GM21423 (cell line): Measurements from ENCODE around the gene ICE1.
"Not testable (repeated sequence)": the region's sequence is repeated elsewhere in the genome, so short reads cannot be mapped to it uniquely, and the experiment has no call there.

Experiments
- ATAC-seq: cut with Tn5 transposase; IDR thresholded peaks from one replicate; pipeline ENCODE4 v1.9.1; 2021; ENCODE audit warnings: mild to moderate bottlenecking, moderate library complexity; ENCODE audit not compliant: unreplicated experiment

The ICE1 gene

DNA sequence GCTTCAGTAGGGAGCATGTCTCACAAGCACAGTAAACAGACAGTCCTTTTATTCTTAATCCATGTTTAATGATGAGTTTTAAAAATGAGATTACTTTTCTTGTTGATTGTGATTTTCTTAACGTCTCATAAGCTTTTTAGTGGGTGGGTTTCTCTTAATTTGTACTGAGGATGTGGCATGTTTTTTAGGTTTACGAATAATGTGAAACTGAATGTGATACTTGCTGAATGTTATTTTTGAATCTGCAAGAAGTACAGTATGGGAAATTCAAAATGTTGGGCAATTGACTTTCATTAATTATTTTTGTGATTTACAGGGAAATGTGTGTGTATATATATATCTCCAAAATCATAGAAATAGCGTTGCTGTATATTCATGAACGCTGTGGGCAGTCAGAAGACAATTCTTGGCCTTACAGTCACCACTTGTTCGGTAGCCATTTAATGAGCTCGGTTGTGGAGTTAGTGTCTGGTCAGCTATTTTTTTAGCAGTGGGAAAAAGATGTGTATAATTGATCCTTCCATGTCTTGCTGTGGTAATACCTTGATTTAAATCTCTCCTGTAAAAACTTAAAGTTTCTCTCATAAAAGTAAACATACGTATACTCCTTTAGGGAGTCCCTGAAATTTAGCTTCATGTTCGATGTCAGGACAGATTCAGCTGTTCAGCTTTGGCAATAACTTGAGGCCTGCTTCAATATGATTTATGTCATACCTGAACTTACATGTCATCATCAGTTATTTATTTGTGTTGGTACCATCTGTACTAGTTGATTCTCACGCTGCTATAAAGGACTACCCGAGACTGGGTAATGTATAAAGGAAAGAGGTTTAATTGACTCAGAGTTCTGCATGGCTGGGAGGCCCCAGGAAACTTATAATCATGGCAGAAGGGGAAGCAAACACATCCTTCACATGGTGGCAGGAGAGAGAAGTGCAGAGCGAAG lies 15.0 kb downstream of the ICE1 start:
- ATAC-seq = peak; percentile 42

- no peak for ATAC-seq
These were observed 29.4 kb downstream of the ICE1 start for GRCh38 chr5:5451863-5452262.

DNA sequence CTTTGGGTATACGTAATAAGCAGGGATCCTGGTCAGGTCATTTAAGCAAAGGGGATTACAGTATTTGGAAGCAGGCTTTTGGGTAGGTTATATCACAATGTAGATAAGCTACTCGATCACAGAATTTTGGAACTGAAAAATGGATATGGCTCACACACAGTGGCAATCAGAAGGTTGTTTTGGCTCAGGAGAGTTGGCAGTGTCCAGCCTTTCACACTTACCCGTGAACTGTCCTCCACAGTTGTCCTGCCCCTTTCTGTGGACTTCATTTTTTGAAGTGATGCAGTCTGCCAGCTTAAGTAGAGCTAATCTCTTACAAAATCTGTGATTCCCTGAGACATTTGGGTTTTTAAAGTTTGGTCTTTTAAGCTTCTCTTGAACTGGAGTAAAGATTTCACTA lies 30.7 kb downstream of the ICE1 start:
- no peak for ATAC-seq

GRCh38 chr5:5454391-5454790 lies 31.9 kb downstream of the ICE1 start:
- ATAC-seq = no peak

DNA sequence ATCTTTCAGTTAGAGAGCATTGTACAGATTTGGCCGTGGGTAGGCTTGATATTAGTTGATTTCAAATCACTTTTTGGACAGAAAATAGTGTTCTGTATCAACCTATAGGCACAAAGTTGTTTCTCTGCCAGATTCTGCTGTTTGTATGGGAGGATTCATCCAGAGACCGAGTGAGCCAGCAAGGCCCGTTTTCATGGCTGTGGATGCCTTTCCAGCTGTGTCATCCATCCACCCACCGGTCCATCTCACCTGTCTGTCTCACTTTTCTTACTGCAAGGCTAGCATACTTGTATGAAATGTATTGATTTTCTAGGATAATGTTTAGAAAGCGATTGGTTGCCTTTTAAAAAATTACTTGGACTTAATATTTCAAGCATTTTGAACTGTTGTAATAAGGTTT lies 34.4 kb downstream of the ICE1 start:
- ATAC-seq = no peak

DNA sequence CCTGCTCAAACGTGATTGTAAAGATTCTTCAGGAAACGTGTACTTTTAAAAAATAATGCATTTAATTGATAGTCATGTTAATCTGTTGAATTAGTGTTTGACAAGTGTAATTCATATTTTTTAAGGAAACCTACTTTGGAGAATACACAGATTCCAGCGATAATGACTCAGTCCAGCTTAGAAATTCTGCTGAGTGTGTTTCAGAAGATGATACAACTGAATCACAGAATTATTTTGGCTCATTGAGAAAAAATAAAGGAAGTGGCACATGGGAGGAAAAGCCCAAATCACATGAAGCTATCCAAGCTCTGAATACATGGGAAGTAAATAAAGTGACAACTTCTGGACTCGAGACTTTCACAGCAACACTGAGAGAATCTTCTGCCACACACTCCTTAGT lies 37.8 kb downstream of the ICE1 start:
- ATAC-seq = no peak

DNA sequence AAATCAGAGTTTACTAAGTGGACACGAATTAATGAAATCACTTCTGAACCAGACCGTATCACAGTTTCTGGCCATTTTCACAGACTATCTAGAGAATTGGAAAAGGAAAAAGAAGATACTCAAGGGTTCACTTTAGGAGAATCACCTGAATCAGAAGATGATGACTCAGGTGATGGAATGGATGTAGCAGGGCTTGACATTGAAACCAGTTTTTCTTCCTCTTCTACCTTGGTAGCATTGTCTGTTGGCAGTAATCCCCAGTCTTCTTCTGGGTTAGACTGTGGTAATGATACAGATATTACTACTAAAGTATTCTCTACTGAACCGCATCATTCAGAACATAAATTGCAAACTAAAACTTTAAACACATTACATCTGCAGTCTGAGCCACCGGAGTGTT lies 38.5 kb downstream of the ICE1 start:
- no peak for ATAC-seq

DNA sequence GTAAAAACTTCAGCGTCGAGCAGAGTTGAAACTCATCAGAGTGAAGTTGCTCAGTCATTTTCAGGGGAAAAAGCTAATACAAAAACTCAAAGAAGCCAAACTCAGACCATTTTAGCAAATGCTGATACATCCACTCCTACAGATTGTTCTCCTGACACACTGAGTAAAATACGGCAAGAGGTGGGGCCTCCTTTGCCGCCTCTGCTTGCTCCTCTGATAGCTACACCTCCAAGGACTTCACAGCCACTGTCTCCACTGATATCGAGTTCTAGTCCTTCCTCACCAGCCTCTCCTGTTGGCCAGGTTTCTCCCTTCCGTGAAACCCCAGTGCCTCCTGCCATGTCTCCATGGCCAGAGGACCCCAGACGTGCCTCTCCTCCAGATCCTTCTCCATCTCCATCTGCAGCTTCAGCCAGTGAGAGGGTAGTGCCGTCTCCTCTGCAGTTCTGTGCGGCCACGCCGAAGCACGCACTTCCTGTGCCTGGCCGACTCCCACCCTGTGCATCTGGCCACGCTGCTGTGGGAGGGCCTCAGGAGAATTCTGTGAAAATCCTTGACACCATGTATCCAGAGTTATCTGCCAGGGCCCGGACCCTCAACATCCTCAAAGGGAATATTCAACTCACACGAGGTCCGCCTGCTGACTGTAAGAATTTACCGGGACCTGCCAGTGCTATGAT lies 41.7 kb downstream of the ICE1 start:
- no peak for ATAC-seq

- no peak for ATAC-seq
These were observed 43.8 kb downstream of the ICE1 start for GRCh38 chr5:5466227-5466626.

GRCh38 chr5:5467737-5468136 lies 45.3 kb downstream of the ICE1 start:
- ATAC-seq = no peak

DNA sequence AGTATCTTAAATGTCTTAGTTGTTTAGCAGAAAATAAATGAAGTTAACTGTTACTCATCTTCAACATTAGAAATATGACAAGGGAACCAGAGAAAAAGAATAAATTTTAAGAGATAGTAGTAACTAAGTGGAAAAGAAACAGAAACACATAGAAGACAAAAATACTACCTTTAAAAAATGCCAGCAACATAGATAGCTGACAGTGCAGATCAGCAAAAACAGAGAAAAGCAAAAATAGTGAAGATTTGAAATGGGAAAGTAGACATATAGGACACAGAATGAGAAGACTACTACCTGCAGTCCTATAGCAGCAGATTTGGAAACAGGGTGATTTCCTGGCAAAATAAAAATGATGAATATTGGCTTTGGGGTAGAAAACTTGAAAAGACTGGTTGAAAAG lies 48.5 kb downstream of the ICE1 start:
- ATAC-seq = no peak

- no peak for ATAC-seq
These were observed 50.7 kb downstream of the ICE1 start for GRCh38 chr5:5473226-5473625.

DNA sequence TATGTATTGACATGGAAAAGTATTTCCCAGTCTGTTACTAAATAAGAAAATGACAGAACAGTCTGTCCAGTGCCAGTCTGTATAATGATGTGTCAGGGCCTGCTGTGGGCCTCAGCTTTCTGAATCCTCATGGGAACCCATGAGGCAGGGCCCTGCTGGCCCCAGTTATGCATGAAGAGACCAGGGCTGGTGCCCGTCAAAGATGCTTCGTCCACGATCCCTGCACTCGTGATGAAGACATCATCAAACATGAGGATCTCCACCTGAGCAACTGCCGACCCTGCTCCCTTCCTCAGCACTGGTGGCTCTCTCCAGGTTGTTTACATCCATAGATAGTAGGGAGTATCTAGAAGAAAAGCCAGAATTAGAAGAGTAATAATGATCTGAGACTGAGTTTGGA lies 52.5 kb downstream of the ICE1 start:
- no peak for ATAC-seq

GRCh38 chr5:5475975-5476374 lies 53.5 kb downstream of the ICE1 start:
- ATAC-seq = no peak

- not testable (repeated sequence) for ATAC-seq
These were observed 57.1 kb downstream of the ICE1 start for GRCh38 chr5:5479578-5479977.

GRCh38 chr5:5480481-5481111 lies 58.1 kb downstream of the ICE1 start:
- ATAC-seq = peak; percentile 60

- ATAC-seq = peak; percentile 72
These were observed 58.7 kb downstream of the ICE1 start for GRCh38 chr5:5481206-5481605.

DNA sequence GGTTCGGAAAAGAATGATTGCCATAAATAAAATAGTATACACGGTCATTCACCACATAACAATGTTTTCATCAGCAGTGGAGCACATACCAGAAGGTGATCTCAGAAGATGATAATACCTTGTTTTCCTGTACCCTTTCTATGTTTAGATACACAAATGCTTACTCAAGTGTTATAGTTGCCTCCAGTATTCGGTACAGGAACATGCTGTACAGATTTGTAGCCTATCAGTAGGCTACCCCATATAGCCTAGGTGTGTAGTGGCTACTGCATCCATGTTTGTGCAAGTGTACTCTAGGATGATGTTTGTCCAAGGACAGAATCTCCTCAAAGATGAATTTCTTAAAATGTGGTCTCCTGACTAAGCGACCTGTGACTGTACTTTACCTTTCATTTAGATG lies 59.2 kb downstream of the ICE1 start:
- no peak for ATAC-seq

GRCh38 chr5:5483350-5483749 lies 60.9 kb downstream of the ICE1 start:
- no peak for ATAC-seq

- ATAC-seq = no peak
These were observed 61.6 kb downstream of the ICE1 start for GRCh38 chr5:5483880-5484598.

DNA sequence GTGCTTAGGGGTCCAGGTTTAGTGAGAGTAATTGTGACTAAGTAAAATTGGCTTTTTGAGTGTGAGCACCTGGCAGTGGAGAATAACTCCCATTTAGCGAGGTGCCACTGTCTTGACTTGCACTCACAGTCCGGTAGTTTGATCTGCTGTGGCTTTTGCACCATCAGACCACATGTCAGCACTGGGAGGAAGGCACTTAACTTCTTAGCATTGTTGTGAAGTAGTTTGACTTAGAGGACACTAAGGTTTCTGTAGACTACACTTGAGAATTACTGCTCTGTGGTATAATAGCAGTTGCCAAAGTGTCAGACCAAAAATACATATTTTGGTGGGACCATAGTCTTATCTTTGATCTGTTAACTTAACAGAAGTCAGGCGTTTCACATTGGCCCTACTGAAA lies 63.6 kb downstream of the ICE1 start:
- no peak for ATAC-seq
